ENCODE measurements around the gene CDR2. TPM values are rescaled to one million over a fixed set of nuclear protein-coding genes. Genes with fewer than 3 reads are reported as not detected.

Gene CDR2
- total RNA-seq, 1 experiment from 2014 or later, result 7.2 TPM

- Histone ChIP-seq H2AFZ (ENCODE audit: low read length) (no peak overlapping the region), H3K9me2 (replicated peaks; ENCODE audit: insufficient read depth, low read length) (no peaks in the 10 kb centered on the region), H3K9ac (ENCODE audit: low read length) (no peak overlapping the region), H3K36me3 (ENCODE audit: insufficient read depth, low read length) (peaks cover 7% of the 10 kb centered on the region), H4K20me1 (ENCODE audit: insufficient read depth, low read depth, low read length) (peaks cover 11% of the 10 kb centered on the region), H3K4me2 (ENCODE audit: low read depth, low read length, poor library complexity, severe bottlenecking) (no peak overlapping the region), H3K4me3 (ENCODE audit: low read length) (no peak overlapping the region), H3K79me2 (ENCODE audit: low read length) (peaks cover 14% of the 10 kb centered on the region), H3K27me3 (ENCODE audit: low read length) (no peaks in the 10 kb centered on the region), H3K27ac (ENCODE audit: low read length) (no peak overlapping the region), H3K9me3 (ENCODE audit: low read length) (no peaks in the 10 kb centered on the region), H3K4me1 (ENCODE audit: low read length) (no peaks in the 10 kb centered on the region)
- DNase-seq, result no peak
These were observed 57.4 kb downstream of the CDR2 start for GRCh38 chr16:22317001-22317530.

DNA sequence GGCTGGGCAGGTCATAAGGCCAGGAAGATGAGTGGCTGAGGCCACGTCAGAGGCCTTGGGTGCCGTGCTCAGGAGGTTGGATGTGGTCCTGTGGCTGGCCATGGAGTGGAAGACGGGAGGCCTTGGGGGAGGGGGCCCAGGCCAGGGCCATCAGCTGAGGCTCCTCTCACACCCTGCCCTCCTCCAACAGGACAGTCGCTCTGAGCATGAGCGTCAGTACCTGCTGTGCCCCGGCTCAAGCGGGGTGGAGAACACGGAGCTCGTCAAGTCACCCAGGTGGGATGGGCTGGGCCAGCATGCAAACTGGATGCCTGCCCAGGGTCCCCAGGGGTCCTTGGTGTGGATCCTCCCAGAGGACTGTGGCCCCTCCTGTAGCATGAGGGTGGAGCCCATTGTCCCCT lies 58.0 kb downstream of the CDR2 start:
- H3K4me3 ChIP-seq (ENCODE audit: low read length), result no peak overlapping the region
- H3K9me2 ChIP-seq (replicated peaks; ENCODE audit: insufficient read depth, low read length), result no peaks in the 10 kb centered on the region
- H3K9ac ChIP-seq (ENCODE audit: low read length), result no peak overlapping the region
- H4K20me1 ChIP-seq (ENCODE audit: insufficient read depth, low read depth, low read length), result peaks cover 6% of the 10 kb centered on the region
- no peak overlapping the region for H3K27ac ChIP-seq (ENCODE audit: low read length)
- no peak for DNase-seq
- no peaks in the 10 kb centered on the region for H3K9me3 ChIP-seq (ENCODE audit: low read length)
- H3K79me2 ChIP-seq (ENCODE audit: low read length), result peaks cover 7% of the 10 kb centered on the region
- no peaks in the 10 kb centered on the region for H3K27me3 ChIP-seq (ENCODE audit: low read length)
- peaks cover 1% of the 10 kb centered on the region; the same call in 1 of the 2 replicates for H3K36me3 ChIP-seq (ENCODE audit: insufficient read depth, low read length)
- no peak overlapping the region for H3K4me2 ChIP-seq (ENCODE audit: low read depth, low read length, poor library complexity, severe bottlenecking)
- H2AFZ ChIP-seq (ENCODE audit: low read length), result no peak overlapping the region
- no peaks in the 10 kb centered on the region for H3K4me1 ChIP-seq (ENCODE audit: low read length)

- Histone ChIP-seq H3K79me2 (ENCODE audit: low read length) (peaks cover 3% of the 10 kb centered on the region), H3K4me1 (ENCODE audit: low read length) (no peaks in the 10 kb centered on the region), H2AFZ (ENCODE audit: low read length) (no peak overlapping the region), H3K9me3 (ENCODE audit: low read length) (no peaks in the 10 kb centered on the region), H3K9ac (ENCODE audit: low read length) (no peak overlapping the region), H3K4me2 (ENCODE audit: low read depth, low read length, poor library complexity, severe bottlenecking) (no peak overlapping the region), H3K27me3 (ENCODE audit: low read length) (no peaks in the 10 kb centered on the region), H4K20me1 (ENCODE audit: insufficient read depth, low read depth, low read length) (peaks cover 3% of the 10 kb centered on the region; the same call in 1 of the 2 replicates), H3K9me2 (replicated peaks; ENCODE audit: insufficient read depth, low read length) (no peaks in the 10 kb centered on the region), H3K4me3 (ENCODE audit: low read length) (no peak overlapping the region), H3K27ac (ENCODE audit: low read length) (no peak overlapping the region), H3K36me3 (ENCODE audit: insufficient read depth, low read length) (no peaks in the 10 kb centered on the region; the same call in 1 of the 2 replicates)
- no peak for DNase-seq
These were observed 58.4 kb downstream of the CDR2 start for GRCh38 chr16:22315979-22316378.

DNA sequence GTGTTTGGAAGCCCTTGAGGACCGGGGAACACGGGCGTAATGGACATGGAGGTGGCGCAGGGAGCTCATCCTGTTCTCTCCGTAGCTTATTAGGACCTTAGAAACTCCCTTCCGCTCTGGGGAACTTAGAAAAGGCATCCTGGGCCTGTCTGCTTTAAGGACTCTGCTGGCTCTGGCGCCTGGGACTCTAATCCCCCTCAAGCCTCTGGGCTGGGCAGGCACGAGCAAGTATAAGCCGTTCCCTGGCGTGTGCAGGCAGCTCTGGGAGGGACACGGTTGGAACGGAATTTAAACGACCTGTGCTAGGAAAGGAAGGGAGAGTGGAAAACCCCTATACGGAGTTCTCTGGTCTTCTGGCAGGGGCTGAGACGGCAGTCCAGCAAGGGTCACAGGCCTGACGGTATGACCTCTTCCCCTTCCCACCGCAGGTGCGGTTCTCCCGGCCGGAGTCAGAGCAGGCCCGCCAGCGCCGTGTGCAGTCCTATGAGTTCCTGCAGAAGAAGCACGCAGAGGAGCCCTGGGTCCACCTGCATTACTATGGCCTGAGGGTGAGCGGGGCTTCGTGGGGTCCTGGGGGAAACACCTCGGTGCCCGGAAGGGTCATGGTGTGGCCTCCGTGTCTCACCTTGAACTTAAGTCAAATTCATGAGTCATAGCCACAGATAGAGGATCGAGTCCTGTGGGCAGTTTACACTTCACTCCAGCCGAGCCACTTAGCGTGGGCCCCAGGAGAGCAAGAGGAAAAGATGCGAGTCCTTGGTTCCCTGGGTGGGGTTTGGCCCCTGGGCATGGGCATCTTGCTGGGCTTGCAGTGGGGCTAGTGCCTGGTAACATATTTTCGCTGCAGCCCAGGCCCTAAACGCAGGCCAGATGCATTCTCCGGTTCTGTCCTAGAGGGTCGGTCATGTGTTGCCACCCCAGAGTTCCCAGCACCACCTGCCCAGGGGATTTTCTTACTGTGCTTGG lies 59.5 kb downstream of the CDR2 start:
- no peaks in the 10 kb centered on the region for H3K4me1 ChIP-seq (ENCODE audit: low read length)
- H3K36me3 ChIP-seq (ENCODE audit: insufficient read depth, low read length), result peaks cover under 1% of the 10 kb centered on the region; the same call in 1 of the 2 replicates
- H3K4me2 ChIP-seq (ENCODE audit: low read depth, low read length, poor library complexity, severe bottlenecking), result no peak overlapping the region
- no peak overlapping the region for H3K27ac ChIP-seq (ENCODE audit: low read length)
- H2AFZ ChIP-seq (ENCODE audit: low read length), result no peak overlapping the region
- H4K20me1 ChIP-seq (ENCODE audit: insufficient read depth, low read depth, low read length), result no peaks in the 10 kb centered on the region
- H3K9me3 ChIP-seq (ENCODE audit: low read length), result no peaks in the 10 kb centered on the region
- H3K27me3 ChIP-seq (ENCODE audit: low read length), result no peaks in the 10 kb centered on the region
- no peaks in the 10 kb centered on the region for H3K9me2 ChIP-seq (replicated peaks; ENCODE audit: insufficient read depth, low read length)
- DNase-seq, result no peak
- H3K79me2 ChIP-seq (ENCODE audit: low read length), result no peaks in the 10 kb centered on the region
- no peak overlapping the region for H3K9ac ChIP-seq (ENCODE audit: low read length)
- no peak overlapping the region for H3K4me3 ChIP-seq (ENCODE audit: low read length)

DNA sequence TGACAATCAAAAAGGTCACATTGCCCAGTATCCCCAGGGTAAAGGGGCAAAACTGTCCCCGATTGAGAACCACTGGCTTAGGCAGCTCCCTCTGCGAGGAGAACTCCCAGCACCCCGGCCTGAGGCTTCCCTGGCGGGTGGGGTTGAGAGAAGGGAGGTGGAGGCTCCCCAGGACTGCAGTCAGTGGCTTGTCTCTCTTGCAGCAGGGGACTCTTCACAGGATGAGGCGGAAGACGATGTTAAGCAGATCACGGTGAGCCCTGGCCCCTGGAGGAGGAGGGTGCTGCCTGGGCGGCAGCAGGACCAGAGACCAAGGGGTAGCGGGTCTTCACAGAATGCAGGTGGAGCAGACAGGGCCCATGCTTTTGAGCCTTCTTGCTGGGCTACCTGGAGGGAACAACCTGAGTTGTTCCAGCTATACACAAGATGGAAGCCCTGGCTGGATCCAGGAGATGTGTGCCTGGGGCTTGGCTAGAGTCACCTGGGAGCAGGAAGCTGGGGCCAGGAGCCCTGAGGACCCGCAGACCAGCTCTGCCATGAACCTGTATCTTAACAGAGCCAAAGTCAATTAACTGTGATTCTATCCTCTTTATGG lies 60.4 kb downstream of the CDR2 start:
- Histone ChIP-seq H3K9me3 (ENCODE audit: low read length) (no peaks in the 10 kb centered on the region), H3K36me3 (ENCODE audit: insufficient read depth, low read length) (peaks cover 5% of the 10 kb centered on the region; the same call in 1 of the 2 replicates), H3K4me1 (ENCODE audit: low read length) (no peaks in the 10 kb centered on the region), H3K4me2 (ENCODE audit: low read depth, low read length, poor library complexity, severe bottlenecking) (no peak overlapping the region), H2AFZ (ENCODE audit: low read length) (no peak overlapping the region), H3K27me3 (ENCODE audit: low read length) (no peaks in the 10 kb centered on the region), H3K79me2 (ENCODE audit: low read length) (no peaks in the 10 kb centered on the region), H3K27ac (ENCODE audit: low read length) (no peak overlapping the region), H4K20me1 (ENCODE audit: insufficient read depth, low read depth, low read length) (no peaks in the 10 kb centered on the region), H3K9me2 (replicated peaks; ENCODE audit: insufficient read depth, low read length) (no peaks in the 10 kb centered on the region), H3K4me3 (ENCODE audit: low read length) (no peak overlapping the region), H3K9ac (ENCODE audit: low read length) (no peak overlapping the region)
- DNase-seq, result no peak

- H3K36me3 ChIP-seq (ENCODE audit: insufficient read depth, low read length), result peaks cover 5% of the 10 kb centered on the region; the same call in 1 of the 2 replicates
- no peaks in the 10 kb centered on the region for H3K4me1 ChIP-seq (ENCODE audit: low read length)
These were observed 61.3 kb downstream of the CDR2 start for GRCh38 chr16:22312897-22313781.

DNA sequence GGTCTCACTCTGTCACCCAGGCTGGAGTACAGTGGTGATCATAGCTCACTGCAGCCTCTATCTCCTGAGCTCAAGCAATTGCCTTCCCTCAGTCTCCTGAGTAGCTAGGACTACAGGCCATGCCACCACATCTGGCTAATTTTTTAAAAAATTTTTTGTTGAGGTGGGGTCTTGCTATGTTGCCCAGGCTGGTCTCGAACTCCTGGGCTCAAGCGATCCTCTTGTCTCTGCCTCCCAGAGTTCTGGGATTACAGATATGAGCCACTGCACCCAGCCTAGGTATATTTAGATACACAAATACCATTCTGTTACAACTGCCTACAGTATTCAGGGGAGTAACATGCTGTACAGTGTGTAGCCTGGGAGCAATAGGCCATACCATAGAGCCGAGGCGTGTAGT lies 62.9 kb downstream of the CDR2 start:
- peaks cover 6% of the 10 kb centered on the region for H3K79me2 ChIP-seq (ENCODE audit: low read length)
- H3K9me2 ChIP-seq (replicated peaks; ENCODE audit: insufficient read depth, low read length), result no peaks in the 10 kb centered on the region
- H3K27ac ChIP-seq (ENCODE audit: low read length), result no peak overlapping the region
- 0 out of 2 replicates have a peak, but pooled peaks cover 4% of the 10 kb centered on the region for H4K20me1 ChIP-seq (ENCODE audit: insufficient read depth, low read depth, low read length)
- H3K36me3 ChIP-seq (ENCODE audit: insufficient read depth, low read length), result peaks cover 7% of the 10 kb centered on the region; the same call in 1 of the 2 replicates
- no peaks in the 10 kb centered on the region for H3K9me3 ChIP-seq (ENCODE audit: low read length)
- no peak overlapping the region for H2AFZ ChIP-seq (ENCODE audit: low read length)
- H3K4me3 ChIP-seq (ENCODE audit: low read length), result no peak overlapping the region
- no peak for DNase-seq
- no peaks in the 10 kb centered on the region for H3K4me1 ChIP-seq (ENCODE audit: low read length)
- H3K9ac ChIP-seq (ENCODE audit: low read length), result no peak overlapping the region
- no peak overlapping the region for H3K4me2 ChIP-seq (ENCODE audit: low read depth, low read length, poor library complexity, severe bottlenecking)
- H3K27me3 ChIP-seq (ENCODE audit: low read length), result no peaks in the 10 kb centered on the region

More at GRCh38 chr16:22312897-22313781, 61.3 kb downstream of the CDR2 start:
- no peaks in the 10 kb centered on the region for H4K20me1 ChIP-seq (ENCODE audit: insufficient read depth, low read depth, low read length)
- H3K4me3 ChIP-seq (ENCODE audit: low read length), result no peak overlapping the region
- no peak overlapping the region for H3K4me2 ChIP-seq (ENCODE audit: low read depth, low read length, poor library complexity, severe bottlenecking)
- no peaks in the 10 kb centered on the region for H3K27me3 ChIP-seq (ENCODE audit: low read length)
- no peak overlapping the region for H3K27ac ChIP-seq (ENCODE audit: low read length)
- no peaks in the 10 kb centered on the region for H3K79me2 ChIP-seq (ENCODE audit: low read length)
- no peak overlapping the region for H2AFZ ChIP-seq (ENCODE audit: low read length)
- H3K9ac ChIP-seq (ENCODE audit: low read length), result no peak overlapping the region
- DNase-seq, result no peak
- H3K9me2 ChIP-seq (replicated peaks; ENCODE audit: insufficient read depth, low read length), result no peaks in the 10 kb centered on the region
- H3K9me3 ChIP-seq (ENCODE audit: low read length), result no peaks in the 10 kb centered on the region
